WTC11 (cell line): ENCODE measurements around the gene MRPL20.
"Not testable (repeated sequence)": the region's sequence is repeated elsewhere in the genome, so short reads cannot be mapped to it uniquely, and the experiment has no call there.

ENCODE experiments used
- ESRRA ChIP-seq: sonication (generic); formaldehyde crosslinking; IDR thresholded peaks from 2 replicates; pipeline ENCODE4 v1.8.1; 2022; ENCODE audit warnings: mild to moderate bottlenecking, missing genetic modification reagents, borderline replicate concordance
- TF ChIP-seq, protein P1 (sequence below): sonication (generic); formaldehyde crosslinking; IDR thresholded peaks from 2 replicates; pipeline ENCODE4 v1.8.0; 2022; ENCODE audit warnings: mild to moderate bottlenecking, missing genetic modification reagents
- TF ChIP-seq, protein P2 (sequence below): sonication (generic); formaldehyde crosslinking; IDR thresholded peaks from 2 replicates; pipeline ENCODE4 v1.8.0; 2022; ENCODE audit warnings: mild to moderate bottlenecking, missing genetic modification reagents
- TF ChIP-seq, protein P3 (sequence below): fragments of 250-450 bp; sonication (Bioruptor Pico); IDR thresholded peaks from 2 replicates; pipeline ENCODE4 v1.9.0; 2021; ENCODE audit warnings: mild to moderate bottlenecking
- TF ChIP-seq, protein P4 (sequence below): fragments of 200-600 bp; IDR thresholded peaks from 2 replicates; pipeline ENCODE4 v1.8.0; 2022; ENCODE audit warnings: antibody characterized with exemption
- TF ChIP-seq, protein P5 (sequence below): sonication (generic); formaldehyde crosslinking; IDR thresholded peaks from 2 replicates; pipeline ENCODE4 v1.8.0; 2022; ENCODE audit warnings: mild to moderate bottlenecking, missing genetic modification reagents

- TF ChIP-seq, protein P1, sequence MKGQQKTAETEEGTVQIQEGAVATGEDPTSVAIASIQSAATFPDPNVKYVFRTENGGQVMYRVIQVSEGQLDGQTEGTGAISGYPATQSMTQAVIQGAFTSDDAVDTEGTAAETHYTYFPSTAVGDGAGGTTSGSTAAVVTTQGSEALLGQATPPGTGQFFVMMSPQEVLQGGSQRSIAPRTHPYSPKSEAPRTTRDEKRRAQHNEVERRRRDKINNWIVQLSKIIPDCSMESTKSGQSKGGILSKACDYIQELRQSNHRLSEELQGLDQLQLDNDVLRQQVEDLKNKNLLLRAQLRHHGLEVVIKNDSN (CRISPR knock-in tag): not testable (repeated sequence)
- TF ChIP-seq, protein P2, sequence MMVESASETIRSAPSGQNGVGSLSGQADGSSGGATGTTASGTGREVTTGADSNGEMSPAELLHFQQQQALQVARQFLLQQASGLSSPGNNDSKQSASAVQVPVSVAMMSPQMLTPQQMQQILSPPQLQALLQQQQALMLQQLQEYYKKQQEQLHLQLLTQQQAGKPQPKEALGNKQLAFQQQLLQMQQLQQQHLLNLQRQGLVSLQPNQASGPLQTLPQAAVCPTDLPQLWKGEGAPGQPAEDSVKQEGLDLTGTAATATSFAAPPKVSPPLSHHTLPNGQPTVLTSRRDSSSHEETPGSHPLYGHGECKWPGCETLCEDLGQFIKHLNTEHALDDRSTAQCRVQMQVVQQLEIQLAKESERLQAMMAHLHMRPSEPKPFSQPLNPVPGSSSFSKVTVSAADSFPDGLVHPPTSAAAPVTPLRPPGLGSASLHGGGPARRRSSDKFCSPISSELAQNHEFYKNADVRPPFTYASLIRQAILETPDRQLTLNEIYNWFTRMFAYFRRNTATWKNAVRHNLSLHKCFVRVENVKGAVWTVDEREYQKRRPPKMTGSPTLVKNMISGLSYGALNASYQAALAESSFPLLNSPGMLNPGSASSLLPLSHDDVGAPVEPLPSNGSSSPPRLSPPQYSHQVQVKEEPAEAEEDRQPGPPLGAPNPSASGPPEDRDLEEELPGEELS (CRISPR knock-in tag): not testable (repeated sequence)
- not testable (repeated sequence) for TF ChIP-seq ESRRA (CRISPR knock-in tag)
- TF ChIP-seq, protein P3, sequence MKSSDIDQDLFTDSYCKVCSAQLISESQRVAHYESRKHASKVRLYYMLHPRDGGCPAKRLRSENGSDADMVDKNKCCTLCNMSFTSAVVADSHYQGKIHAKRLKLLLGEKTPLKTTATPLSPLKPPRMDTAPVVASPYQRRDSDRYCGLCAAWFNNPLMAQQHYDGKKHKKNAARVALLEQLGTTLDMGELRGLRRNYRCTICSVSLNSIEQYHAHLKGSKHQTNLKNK (CRISPR knock-in tag): not testable (repeated sequence)
- TF ChIP-seq, protein P4, sequence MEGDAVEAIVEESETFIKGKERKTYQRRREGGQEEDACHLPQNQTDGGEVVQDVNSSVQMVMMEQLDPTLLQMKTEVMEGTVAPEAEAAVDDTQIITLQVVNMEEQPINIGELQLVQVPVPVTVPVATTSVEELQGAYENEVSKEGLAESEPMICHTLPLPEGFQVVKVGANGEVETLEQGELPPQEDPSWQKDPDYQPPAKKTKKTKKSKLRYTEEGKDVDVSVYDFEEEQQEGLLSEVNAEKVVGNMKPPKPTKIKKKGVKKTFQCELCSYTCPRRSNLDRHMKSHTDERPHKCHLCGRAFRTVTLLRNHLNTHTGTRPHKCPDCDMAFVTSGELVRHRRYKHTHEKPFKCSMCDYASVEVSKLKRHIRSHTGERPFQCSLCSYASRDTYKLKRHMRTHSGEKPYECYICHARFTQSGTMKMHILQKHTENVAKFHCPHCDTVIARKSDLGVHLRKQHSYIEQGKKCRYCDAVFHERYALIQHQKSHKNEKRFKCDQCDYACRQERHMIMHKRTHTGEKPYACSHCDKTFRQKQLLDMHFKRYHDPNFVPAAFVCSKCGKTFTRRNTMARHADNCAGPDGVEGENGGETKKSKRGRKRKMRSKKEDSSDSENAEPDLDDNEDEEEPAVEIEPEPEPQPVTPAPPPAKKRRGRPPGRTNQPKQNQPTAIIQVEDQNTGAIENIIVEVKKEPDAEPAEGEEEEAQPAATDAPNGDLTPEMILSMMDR: not testable (repeated sequence)
- TF ChIP-seq, protein P5, sequence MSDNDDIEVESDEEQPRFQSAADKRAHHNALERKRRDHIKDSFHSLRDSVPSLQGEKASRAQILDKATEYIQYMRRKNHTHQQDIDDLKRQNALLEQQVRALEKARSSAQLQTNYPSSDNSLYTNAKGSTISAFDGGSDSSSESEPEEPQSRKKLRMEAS (CRISPR knock-in tag): not testable (repeated sequence)
Observed at GRCh38 chr1:1452365-1452739, 45.3 kb upstream of the MRPL20 start.
